ENCODE measurements around the gene IL10RB. TPM values are rescaled to one million over a fixed set of nuclear protein-coding genes. Genes with fewer than 3 reads are reported as not detected.

Gene IL10RB
- total RNA-seq, 1 donor from 2014 or later = 19.0 TPM

- no peak for TF ChIP-seq CTCF (IDR thresholded peaks at IDR 0.05)
- H3K4me1 Mint-ChIP-seq (ENCODE audit: low read depth) = peaks cover 35% of the 10 kb centered on the region
- H3K4me3 Mint-ChIP-seq (ENCODE audit: unreplicated experiment) = no peak overlapping the region
- no peaks in the 10 kb centered on the region for H3K36me3 Mint-ChIP-seq (ENCODE audit: low read depth)
- no peak overlapping the region for H3K27ac Mint-ChIP-seq (ENCODE audit: unreplicated experiment)
- no peaks in the 10 kb centered on the region for H3K9me3 Mint-ChIP-seq (ENCODE audit: low read depth)
- H3K27me3 Mint-ChIP-seq (ENCODE audit: low read depth) = no peaks in the 10 kb centered on the region
- no peak for DNase-seq (ENCODE audit: low spot score)
Measured at GRCh38 chr21:33232291-33233034, 33.7 kb upstream of the IL10RB start.

- Mint-ChIP-seq H3K9me3 (ENCODE audit: low read depth) (no peaks in the 10 kb centered on the region), H3K27ac (ENCODE audit: unreplicated experiment) (no peak overlapping the region), H3K27me3 (ENCODE audit: low read depth) (no peaks in the 10 kb centered on the region), H3K4me3 (ENCODE audit: unreplicated experiment) (no peak overlapping the region), H3K36me3 (ENCODE audit: low read depth) (no peaks in the 10 kb centered on the region), H3K4me1 (ENCODE audit: low read depth) (peaks cover 27% of the 10 kb centered on the region)
- DNase-seq (ENCODE audit: low spot score) = no peak
- no peak for TF ChIP-seq CTCF (IDR thresholded peaks at IDR 0.05)
Measured at GRCh38 chr21:33234635-33235520, 31.3 kb upstream of the IL10RB start.

DNA sequence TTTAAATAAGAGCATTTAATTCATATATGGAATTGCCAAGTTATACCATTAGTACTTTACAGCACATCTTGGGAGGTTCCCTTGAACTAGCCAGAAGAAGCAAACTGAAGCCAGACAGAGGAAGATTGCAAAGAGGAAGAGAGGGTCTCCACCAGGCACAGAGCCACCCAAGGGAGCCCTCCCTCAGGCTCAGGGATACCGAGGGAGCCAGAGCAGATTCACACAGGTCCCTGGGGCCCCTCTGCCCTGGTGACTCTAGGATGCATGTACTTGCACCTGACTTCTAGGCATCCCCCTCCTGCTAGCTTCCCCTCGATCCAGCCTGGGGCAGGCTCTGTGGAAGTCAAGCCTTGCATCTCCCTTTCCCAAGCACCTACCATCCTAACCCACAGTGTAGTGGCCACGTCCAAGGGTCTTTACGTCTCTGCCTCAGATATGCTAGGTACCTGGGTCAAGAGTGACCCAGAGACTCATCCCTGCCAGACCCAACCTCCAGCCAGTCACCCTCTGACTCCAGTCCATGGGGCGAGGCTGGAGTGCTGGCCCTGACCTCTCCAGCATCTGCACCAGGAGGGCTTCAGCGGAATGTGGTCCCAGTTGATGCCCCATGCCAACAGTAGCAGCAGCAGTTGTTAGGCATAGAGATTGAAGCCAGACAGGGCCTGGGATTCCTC, 30.0 kb upstream of the IL10RB start:
- H3K27ac Mint-ChIP-seq (ENCODE audit: unreplicated experiment) = no peak overlapping the region
- H3K9me3 Mint-ChIP-seq (ENCODE audit: low read depth) = no peaks in the 10 kb centered on the region
- DNase-seq (ENCODE audit: low spot score) = no peak
- TF ChIP-seq CTCF (IDR thresholded peaks at IDR 0.05) = no peak
- peaks cover 23% of the 10 kb centered on the region for H3K4me1 Mint-ChIP-seq (ENCODE audit: low read depth)
- no peak overlapping the region for H3K4me3 Mint-ChIP-seq (ENCODE audit: unreplicated experiment)
- no peaks in the 10 kb centered on the region for H3K36me3 Mint-ChIP-seq (ENCODE audit: low read depth)
- no peaks in the 10 kb centered on the region for H3K27me3 Mint-ChIP-seq (ENCODE audit: low read depth)

GRCh38 chr21:33236766-33237165, 29.4 kb upstream of the IL10RB start:
- H3K4me1 Mint-ChIP-seq (ENCODE audit: low read depth) = peaks cover 17% of the 10 kb centered on the region
- H3K36me3 Mint-ChIP-seq (ENCODE audit: low read depth) = no peaks in the 10 kb centered on the region
- TF ChIP-seq CTCF (IDR thresholded peaks at IDR 0.05) = no peak
- no peak overlapping the region for H3K4me3 Mint-ChIP-seq (ENCODE audit: unreplicated experiment)
- no peaks in the 10 kb centered on the region for H3K27me3 Mint-ChIP-seq (ENCODE audit: low read depth)
- no peaks in the 10 kb centered on the region for H3K9me3 Mint-ChIP-seq (ENCODE audit: low read depth)
- H3K27ac Mint-ChIP-seq (ENCODE audit: unreplicated experiment) = no peak overlapping the region
- no peak for DNase-seq (ENCODE audit: low spot score)

DNA sequence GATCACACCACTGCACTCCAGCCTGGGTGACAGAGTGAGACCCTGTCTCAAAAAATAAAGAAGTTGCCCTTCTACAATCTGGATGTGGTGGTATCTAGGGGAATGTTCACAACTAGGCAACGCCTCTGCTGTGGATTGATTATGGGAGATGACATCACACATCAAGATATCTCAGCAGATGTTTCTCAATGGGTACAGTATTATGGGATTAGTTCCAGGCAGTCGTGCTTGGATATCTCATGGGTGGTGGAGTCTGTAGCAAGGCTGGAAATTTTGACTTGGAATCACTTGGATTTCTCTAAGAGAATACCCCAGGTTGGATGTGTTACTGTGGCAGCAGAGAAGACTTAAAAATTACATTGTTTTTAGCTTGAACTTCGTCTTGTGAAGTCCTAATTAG, 28.7 kb upstream of the IL10RB start:
- no peak overlapping the region for H3K4me3 Mint-ChIP-seq (ENCODE audit: unreplicated experiment)

More for the DNA sequence above, 28.7 kb upstream of the IL10RB start:
- no peak for TF ChIP-seq CTCF (IDR thresholded peaks at IDR 0.05)
- DNase-seq (ENCODE audit: low spot score) = no peak
- Mint-ChIP-seq H3K27me3 (ENCODE audit: low read depth) (no peaks in the 10 kb centered on the region), H3K4me1 (ENCODE audit: low read depth) (peaks cover 13% of the 10 kb centered on the region), H3K27ac (ENCODE audit: unreplicated experiment) (no peak overlapping the region), H3K9me3 (ENCODE audit: low read depth) (no peaks in the 10 kb centered on the region), H3K36me3 (ENCODE audit: low read depth) (peaks cover 2% of the 10 kb centered on the region)
